NOMO-1 treated with DMSO at 0.1 percent for 48 hours (cell line): ENCODE results near the gene NOC4L.
"Not testable (repeated sequence)": the region's sequence is repeated elsewhere in the genome, so short reads cannot be mapped to it uniquely, and the experiment has no call there.

Experiments
- DNase-seq: peaks from one replicate; lab custom pipeline; 2025; ENCODE audit not compliant: unreplicated experiment; lab: John Stamatoyannopoulos, UW

Gene NOC4L

DNA sequence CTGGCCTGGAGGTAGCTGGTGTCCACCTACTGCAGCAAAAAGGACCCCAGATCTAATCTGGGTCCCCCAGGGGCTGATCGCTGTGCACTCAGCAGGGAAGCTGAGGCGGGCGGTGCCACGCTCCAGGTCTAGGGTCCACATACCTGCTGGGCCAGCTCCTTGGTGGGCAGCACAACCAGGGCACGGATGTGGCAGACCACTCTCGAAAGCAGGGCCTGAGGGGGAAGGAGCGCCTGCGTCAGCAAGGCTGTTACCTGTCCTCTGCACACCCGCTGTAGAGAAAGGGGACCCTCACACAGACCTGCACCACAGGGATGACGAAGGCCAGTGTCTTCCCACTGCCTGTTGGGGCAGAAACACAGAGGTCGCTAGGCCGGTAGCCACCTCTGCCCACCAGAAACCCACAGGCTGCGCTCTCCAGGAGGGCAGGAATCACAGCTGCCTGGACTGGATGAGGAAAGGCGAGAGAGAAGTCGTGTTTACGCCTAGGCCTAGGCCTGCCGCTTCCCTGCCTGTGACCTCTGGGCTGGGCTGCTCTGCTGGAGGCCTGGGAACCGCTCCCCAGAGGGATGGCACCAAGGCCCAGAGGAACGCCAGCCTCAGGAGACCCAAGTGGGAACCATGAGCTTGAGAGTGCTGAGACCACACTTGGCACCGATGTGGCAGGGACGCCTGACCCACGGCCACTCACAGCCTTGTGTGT, 2.1 kb upstream of the NOC4L start:
- DNase-seq, result no peak

DNA sequence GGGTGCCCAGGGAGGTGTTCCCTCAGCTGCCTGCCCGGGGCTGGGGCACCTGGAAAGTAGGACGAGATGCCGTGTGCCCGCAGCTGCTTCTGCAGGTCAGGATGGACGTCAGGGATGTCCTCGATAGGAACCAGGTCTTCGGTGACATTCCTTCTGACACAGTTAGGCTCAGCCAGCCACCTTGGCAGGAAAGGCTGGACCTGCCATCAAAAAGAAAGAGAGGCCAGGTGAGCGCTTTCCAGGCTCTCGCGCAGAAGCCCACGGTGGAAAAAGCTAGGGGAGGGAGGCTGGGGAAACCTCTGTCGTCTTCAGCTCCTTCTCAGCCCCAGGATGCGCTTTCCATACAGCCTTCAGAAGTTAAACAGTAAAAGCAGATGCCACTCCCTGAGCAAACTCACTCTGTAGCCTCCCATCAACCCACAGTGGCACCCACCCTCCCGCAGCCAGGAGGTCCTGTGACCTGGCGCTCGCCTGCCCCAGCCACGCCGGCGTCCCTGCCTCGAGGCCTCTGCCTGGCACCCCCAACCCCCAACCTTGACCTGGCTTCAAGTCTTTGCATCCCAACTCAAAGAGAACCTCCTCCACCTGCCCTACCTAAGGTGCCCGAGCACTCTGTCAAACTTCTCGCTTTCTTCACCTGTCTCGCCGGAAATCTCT, 1.4 kb upstream of the NOC4L start:
- DNase-seq, result no peak

DNA sequence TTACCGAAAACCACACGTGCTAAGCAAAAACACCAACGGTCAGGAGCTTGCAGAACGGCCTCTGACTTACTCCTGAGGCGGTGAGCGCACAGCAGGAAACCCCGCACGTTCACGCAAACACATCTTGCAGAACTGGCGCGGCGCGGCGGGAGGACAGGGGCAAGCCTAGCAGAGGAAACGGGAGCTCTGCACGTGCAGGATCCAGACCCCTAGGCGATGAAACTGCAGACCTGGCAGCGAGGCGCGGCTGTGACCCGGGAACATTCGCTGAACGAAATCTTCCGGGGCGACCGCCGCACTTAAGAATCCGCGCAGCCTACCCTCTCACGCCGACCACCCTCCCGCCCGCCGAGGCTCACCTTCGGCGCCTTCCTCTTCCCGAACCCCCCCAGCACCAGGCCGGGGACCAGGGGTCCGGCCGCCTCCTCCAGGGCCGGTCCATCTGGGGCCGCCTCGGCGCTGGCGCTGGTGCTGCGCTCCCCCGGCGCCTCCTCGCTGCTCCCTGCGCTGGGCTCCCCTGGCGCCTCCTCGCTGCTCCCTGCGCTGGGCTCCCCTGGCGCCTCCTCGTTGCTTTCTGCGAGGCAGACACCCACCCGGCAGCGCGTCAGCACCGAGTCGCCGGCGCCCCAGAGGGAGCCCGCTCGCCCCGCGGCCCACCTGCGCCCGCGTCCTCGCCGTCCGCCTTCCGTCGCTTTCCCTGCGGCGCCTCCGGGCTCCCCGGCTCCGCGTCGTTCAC, 753 bp upstream of the NOC4L start:
- no peak for DNase-seq

DNA sequence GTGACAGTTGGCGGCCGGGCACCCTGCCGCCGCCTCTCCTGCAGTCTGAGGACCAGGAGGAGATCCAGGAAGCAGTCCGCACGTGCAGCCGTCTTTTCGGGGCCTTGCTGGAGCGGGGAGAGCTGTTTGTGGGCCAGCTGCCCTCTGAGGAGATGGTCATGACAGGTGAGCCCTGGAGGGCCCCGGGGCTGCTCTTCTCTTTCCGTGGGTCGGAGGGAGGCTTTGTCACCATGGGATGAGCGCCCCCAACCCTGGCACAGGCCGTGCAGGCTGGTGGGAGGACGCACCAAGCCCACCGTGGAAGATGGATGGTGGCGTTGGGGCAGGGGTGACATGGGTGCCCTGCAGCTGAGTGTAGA, 532 bp downstream of the NOC4L start:
- DNase-seq, result no peak

DNA sequence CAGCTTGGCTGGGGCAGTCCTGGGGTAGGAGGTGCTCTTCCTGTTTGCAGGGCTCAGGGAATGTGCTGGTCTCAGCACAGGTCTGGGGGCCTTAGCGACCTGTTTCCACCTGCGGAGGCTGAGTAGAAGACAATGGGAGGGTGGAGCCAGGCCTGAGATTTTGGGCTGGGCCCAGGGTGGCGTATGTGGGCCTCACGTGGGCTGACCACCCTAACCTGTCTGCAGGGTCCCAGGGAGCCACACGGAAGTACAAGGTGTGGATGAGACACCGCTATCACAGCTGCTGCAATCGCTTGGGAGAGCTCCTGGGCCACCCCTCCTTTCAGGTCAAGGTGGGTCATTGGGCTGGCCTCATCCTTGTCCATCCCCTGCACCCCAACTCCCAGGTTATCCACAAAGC, 1.1 kb downstream of the NOC4L start:
- DNase-seq, result no peak

DNA sequence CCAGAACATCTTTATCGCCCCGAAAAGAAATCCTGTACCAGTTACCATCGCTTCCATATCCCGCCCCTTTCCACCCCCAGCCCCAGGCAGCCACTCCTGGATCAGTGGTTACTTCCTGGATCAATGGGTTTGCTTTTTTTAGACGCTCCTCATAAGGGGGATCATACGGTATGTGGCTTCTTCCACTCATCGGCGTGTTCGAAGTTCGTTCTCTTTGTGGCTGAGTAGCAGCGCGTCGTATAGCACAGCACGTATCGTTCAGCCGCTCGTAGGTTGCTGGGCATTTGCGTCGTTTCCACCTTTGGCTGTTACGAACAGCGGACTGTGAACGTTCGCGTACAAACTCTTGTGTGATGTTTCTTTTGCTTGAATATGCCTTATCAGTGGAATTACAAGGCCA, 1.8 kb downstream of the NOC4L start:
- DNase-seq, result no peak

DNA sequence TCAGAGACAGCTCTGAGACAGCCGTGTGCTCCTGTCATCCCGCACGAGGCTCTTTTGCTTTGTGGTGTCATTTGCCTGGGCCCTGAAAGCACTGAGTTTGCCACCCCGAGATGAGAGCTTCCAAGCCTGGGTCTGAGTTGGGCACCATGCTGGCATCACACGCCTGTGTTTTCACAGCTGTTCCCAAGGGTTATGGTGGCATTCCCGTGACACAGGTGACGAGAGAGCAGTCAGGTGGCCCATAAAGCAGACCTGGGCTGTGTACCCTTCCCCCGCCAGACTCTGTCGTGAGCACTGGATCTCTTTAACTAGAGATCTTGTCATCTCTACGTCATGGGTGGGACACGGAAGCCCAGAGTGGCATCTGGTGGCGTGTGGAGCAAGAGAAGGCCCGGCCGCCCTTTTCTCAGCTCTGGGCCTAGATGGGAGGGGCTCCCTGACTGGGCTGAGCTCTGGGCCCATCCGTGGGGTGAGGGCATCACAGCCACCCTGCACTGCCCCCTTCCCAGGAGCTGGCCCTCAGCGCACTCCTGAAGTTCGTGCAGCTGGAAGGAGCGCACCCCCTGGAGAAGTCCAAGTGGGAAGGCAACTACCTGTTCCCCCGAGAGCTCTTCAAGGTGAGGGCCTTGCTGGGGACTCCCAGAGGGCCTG, 2.6 kb downstream of the NOC4L start:
- no peak for DNase-seq

GRCh38 chr12:132147423-132148367, 3.4 kb downstream of the NOC4L start:
- no peak for DNase-seq

GRCh38 chr12:132148368-132149045, 4.2 kb downstream of the NOC4L start:
- DNase-seq, result no peak

GRCh38 chr12:132149526-132149925, 5.3 kb downstream of the NOC4L start:
- not testable (repeated sequence) for DNase-seq

DNA sequence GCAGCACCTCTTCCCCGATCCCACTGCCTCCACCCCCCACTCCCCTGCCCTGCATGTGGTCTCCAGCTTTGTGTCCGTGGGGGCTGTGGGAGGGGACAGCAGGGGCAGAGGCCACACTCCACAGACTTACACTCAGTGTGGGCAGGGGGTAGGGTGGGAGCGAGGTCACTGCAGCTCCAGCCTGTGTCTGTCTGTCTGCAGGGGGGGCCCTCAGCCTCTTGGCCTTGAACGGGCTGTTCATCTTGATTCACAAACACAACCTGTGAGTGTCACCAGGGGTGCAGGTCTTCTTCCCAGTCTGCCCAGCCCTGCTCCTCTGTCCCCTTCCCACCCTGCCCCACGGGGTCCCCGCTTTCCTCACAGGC, 6.5 kb downstream of the NOC4L start:
- no peak for DNase-seq

GRCh38 chr12:132151145-132151765, 7.0 kb downstream of the NOC4L start:
- DNase-seq, result no peak

DNA sequence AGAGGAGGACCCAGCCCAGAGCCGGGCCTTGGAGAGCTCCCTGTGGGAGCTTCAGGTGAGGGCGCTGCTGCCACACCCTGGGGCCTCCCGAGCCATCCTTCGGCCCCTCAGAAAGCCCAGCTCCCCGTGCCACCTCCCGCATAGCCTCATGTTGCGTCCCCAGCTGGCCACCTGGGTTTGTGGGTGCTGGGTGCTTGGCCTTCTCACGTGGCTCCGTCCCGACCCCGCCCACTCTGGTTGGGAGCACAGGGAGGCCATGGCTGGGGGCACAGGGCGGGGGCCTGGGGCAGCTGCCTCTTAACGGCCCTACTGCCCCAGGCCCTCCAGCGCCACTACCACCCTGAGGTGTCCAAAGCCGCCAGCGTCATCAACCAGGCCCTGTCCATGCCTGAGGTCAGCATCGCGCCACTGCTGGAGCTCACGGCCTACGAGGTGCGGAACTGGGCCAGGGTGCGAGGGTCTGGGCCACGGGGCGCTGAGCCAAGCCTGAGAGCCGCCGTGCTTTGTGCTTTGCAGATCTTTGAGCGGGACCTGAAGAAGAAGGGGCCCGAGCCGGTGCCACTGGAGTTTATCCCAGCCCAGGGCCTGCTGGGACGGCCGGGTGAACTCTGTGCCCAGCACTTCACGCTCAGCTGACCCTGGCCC, 7.6 kb downstream of the NOC4L start:
- DNase-seq, result no peak

GRCh38 chr12:132152411-132152821, 8.2 kb downstream of the NOC4L start:
- DNase-seq, result no peak

DNA sequence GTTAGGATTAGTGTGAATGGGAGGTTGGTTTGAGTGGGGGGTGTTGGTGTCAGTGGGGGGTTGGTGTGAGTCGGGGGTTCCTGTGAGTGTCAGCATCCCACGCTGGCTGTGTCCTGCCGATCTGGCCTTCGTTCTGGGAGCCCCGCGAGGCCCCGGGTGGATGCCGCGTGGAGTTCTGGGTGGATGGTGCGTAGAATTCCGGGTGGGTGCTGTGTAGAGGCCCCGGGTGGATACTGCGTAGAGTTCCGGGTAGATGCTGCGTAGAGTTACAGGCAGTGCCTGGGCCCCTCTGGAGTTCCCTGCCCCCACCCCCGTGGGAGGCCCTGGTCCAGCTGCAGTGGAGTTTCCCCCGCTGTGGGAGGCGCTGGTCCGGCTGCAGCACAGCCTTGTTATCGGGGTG, 8.7 kb downstream of the NOC4L start:
- DNase-seq, result no peak

GRCh38 chr12:132153501-132154340, 9.5 kb downstream of the NOC4L start:
- DNase-seq, result peak; percentile 63

DNA sequence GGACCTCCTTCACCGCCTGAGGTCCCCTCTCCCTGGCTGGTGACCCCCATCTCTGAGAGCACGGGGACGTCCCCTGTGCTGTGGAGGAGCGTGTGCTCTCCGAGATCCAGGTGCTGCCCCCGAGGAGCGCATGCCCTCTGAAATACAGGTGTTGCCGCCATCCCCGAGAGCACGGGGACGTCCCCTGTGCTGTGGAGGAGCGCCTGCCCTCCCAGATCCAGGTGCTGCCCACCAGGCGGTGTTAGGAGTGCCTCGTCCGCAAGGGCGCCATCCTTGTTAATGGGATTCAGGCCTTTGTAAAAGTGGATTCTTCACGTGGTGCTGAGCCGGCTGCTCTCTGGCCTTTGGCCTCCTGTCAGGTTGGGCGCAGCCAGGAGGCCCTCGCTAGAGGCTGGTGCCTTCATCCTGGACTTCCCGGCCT, 10.1 kb downstream of the NOC4L start:
- no peak for DNase-seq
